ENCODE measurements around the gene PRR29. TPM values are rescaled to one million over a fixed set of nuclear protein-coding genes. Genes with fewer than 3 reads are reported as not detected.
A peak's percentile ranks its signal among the peaks of the same experiment; 100 is the strongest.

PRR29 gene
- polyA plus RNA-seq, 1 experiment, result 0.15 TPM

DNA sequence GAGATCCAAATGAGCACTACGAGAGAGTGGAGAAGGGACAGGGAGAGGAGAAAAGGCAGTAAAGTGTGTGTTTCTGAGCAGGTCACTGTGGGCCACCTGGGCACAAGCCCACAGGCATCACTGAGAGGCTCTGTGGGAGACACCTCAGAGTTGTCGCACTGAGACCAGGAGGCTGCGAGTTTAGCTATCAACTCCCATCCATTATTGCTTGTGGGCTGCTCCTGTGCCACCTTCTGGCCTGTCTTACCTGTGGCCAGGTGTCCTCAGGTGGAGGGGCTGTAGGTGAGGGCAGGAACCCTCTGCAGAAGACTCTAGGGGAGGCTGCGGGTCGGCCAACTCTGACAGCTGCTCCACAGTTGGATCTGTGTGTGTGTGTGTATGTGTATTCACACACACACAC lies 2.5 kb upstream of the PRR29 start:
- Histone ChIP-seq H3K4me3 (ENCODE audit: low read depth, low read length) (no peak overlapping the region), H3K27ac (ENCODE audit: low read depth, low read length) (no peak overlapping the region), H3K9me3 (ENCODE audit: control insufficient read depth, insufficient read depth, low read length) (no peaks in the 10 kb centered on the region), H3K27me3 (ENCODE audit: control insufficient read depth, insufficient read depth, low read length) (peaks cover 35% of the 10 kb centered on the region)
- CTCF ChIA-PET, result interaction anchor here (2.0 kb wide), 1 partner anchor 49 kb away, joined by 9 read pairs; no protein-coding TSS in a partner anchor
- TF ChIP-seq, protein P1, sequence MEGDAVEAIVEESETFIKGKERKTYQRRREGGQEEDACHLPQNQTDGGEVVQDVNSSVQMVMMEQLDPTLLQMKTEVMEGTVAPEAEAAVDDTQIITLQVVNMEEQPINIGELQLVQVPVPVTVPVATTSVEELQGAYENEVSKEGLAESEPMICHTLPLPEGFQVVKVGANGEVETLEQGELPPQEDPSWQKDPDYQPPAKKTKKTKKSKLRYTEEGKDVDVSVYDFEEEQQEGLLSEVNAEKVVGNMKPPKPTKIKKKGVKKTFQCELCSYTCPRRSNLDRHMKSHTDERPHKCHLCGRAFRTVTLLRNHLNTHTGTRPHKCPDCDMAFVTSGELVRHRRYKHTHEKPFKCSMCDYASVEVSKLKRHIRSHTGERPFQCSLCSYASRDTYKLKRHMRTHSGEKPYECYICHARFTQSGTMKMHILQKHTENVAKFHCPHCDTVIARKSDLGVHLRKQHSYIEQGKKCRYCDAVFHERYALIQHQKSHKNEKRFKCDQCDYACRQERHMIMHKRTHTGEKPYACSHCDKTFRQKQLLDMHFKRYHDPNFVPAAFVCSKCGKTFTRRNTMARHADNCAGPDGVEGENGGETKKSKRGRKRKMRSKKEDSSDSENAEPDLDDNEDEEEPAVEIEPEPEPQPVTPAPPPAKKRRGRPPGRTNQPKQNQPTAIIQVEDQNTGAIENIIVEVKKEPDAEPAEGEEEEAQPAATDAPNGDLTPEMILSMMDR (IDR thresholded peaks at IDR 0.05; ENCODE audit: low read depth, low read length), result no peak
- POLR2A ChIA-PET, result interaction anchor here (0.7 kb wide), 1 partner anchor 46 kb away, joined by 3 read pairs; no protein-coding TSS in a partner anchor
- no peak for DNase-seq (ENCODE audit: low read depth, low spot score)

DNA sequence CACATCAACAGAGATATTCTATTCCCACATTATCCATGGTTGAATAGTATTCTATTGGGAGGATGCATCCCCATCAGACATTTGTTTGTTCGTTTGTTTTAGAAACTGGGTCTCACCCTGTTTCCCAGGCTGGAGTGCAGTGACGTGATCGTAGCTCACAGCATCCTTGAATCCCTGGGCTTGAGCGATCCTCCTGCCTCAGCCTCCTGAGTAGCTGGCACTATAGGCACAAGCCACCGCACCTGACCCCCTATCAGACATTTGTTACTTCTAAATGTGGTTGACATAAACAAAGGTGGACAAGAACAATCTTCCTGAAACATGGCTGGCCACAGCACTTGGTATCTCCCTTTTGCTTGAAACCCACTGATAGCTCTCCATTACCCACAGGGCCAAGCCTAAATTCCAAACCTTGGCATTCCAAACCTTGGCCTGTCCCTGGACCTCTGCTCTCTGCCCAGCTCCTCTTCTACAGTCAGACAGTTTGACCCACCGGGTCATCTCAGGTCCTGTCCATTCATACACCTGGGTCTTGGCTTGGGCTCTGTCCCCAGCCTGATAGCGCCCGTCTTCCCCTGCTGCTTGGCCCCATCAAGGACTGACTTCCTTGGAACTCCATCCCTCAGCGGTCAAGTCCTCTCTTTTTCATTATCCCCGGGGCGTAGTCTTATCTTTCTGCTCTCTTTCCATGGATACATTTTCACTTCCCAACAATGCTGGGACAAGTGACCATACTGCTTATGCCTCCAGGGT lies 1.5 kb upstream of the PRR29 start:
- no peak for DNase-seq (ENCODE audit: low read depth, low spot score)
- H3K4me3 ChIP-seq (ENCODE audit: low read depth, low read length), result no peak overlapping the region
- no peaks in the 10 kb centered on the region for H3K9me3 ChIP-seq (ENCODE audit: control insufficient read depth, insufficient read depth, low read length)
- POLR2A ChIA-PET, result no interaction called here
- TF ChIP-seq, protein P1 (IDR thresholded peaks at IDR 0.05; ENCODE audit: low read depth, low read length), result no peak
- H3K27ac ChIP-seq (ENCODE audit: low read depth, low read length), result no peak overlapping the region
- CTCF ChIA-PET, result no interaction called here
- peaks cover 33% of the 10 kb centered on the region for H3K27me3 ChIP-seq (ENCODE audit: control insufficient read depth, insufficient read depth, low read length)

DNA sequence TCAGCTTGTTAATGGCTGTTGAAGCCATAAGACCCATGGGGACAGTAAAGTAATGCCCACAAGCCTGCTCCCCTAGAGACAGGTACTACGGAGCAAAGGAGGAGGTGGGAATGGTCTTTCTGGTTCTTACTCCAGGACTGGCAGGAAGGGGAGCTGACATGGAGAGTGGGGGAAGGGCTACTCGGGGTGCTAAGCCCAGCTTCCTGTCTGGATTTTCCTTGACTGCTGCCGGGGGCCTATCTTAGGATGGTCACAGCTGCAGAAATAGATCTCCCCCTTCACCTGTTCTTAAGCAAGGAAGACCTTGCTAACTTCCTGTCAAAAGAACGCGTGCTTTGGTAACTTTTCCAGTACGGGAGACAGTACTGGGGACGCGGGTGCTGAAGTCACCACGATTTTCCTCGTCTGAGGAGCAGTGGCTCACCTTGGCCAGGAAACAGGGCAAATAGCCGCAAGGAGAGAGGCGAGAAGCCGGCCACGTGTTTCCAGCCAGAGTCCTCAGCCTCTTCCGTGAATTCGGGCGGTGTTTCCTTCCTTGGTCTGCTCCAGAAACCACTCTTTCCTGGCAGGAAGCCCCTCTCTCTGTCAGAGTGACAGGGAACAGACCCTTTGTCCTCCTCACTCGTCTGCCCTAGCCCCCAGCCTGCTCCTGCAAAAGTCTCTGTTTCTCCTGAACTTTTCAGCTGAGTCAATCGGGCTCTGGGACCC lies 656 bp upstream of the PRR29 start:
- TF ChIP-seq, protein P1 (IDR thresholded peaks at IDR 0.05; ENCODE audit: low read depth, low read length), result no peak
- no peak overlapping the region for H3K27ac ChIP-seq (ENCODE audit: low read depth, low read length)
- no peaks in the 10 kb centered on the region for H3K9me3 ChIP-seq (ENCODE audit: control insufficient read depth, insufficient read depth, low read length)
- ChIA-PET CTCF (no interaction called here), POLR2A (no interaction called here)
- DNase-seq (ENCODE audit: low read depth, low spot score), result no peak
- peaks cover 26% of the 10 kb centered on the region for H3K27me3 ChIP-seq (ENCODE audit: control insufficient read depth, insufficient read depth, low read length)
- no peak overlapping the region for H3K4me3 ChIP-seq (ENCODE audit: low read depth, low read length)

DNA sequence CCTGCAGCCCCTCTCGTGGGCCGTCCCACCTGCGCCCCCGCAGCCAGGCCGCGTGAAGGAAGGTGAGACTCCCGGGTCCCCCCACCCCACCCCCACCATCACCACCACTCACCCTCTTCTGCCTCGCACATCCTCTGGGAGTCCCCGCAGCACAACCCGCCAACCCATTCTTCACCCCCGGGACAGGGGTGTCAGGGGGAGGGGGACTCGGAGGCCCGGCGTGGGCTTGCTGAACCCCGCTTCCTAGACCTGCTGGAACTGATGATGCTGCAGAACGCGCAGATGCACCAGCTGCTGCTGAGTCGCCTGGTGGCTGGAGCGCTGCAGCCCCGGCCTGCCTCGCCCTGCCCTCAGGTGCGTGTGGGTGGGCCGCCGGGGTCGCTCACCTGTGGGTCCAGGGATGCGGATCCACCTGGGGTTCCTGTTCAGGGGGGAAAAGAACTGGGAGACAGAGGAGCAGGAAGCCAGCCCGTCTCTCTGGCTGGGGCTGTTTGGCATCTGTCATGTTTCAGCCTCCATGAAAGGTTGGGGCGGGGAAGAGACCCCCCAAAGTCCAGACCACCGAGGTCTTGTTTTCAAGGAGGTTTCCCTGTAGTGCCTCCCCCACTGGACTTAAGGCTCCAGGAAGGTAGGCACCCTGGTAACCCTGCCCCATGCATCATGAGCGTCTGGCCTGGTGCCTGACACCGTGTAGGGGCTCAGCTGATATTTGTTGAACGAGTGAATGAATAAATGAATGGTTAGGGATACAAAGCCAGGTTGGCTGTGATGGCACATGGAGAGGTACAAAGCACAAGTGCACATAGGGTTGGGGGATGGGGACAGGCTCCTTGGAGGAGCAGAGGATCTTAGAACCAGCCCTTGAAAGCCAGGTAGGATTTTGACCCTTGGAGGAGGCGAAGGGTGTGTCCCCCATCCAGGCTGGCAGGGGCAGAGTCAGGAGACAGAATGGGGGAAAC lies 849 bp downstream of the PRR29 start:
- H3K27me3 ChIP-seq (ENCODE audit: control insufficient read depth, insufficient read depth, low read length), result peaks cover 21% of the 10 kb centered on the region
- no peak overlapping the region for H3K27ac ChIP-seq (ENCODE audit: low read depth, low read length)
- POLR2A ChIA-PET, result no interaction called here
- CTCF ChIA-PET, result no interaction called here
- TF ChIP-seq, protein P1 (IDR thresholded peaks at IDR 0.05; ENCODE audit: low read depth, low read length), result no peak
- no peak for DNase-seq (ENCODE audit: low read depth, low spot score)
- H3K4me3 ChIP-seq (ENCODE audit: low read depth, low read length), result peak overlapping the region; percentile 74
- no peaks in the 10 kb centered on the region for H3K9me3 ChIP-seq (ENCODE audit: control insufficient read depth, insufficient read depth, low read length)

Data from AG04450 (cell line).